Motor neuron (in vitro differentiated cells): ENCODE data around the gene RPUSD1. TPM values are rescaled to one million over a fixed set of nuclear protein-coding genes. Genes with fewer than 3 reads are reported as not detected.
"Not testable (repeated sequence)": the region's sequence is repeated elsewhere in the genome, so short reads cannot be mapped to it uniquely, and the experiment has no call there.

ENCODE experiments used
- ATAC-seq, 8 experiments: fragments of 200-7000 bp; cut with Tn5 transposase; replicated peaks in 6 of 8; 2 replicates each; pipeline ENCODE4 v1.8.0; 2021; ENCODE audit warnings: mild to moderate bottlenecking in 8 of 8, moderate library complexity in 8 of 8
- H3K27ac ChIP-seq, 2 donors: fragments of 250-450 bp; sonication (Bioruptor Pico); 2 replicates each; pipeline ENCODE4 v1.9.0; 2021; ENCODE audit warnings: antibody characterized with exemption in 2 of 2, mild to moderate bottlenecking in 2 of 2, moderate library complexity in 1 of 2
- H3K4me1 ChIP-seq, 2 donors: fragments of 250-450 bp; sonication (Bioruptor Pico); replicated peaks in 1 of 2; 2 replicates each; pipeline ENCODE4 v1.6.1; 2021; ENCODE audit warnings: antibody characterized with exemption in 2 of 2, mild to moderate bottlenecking in 2 of 2, moderate library complexity in 1 of 2
- H3K4me3 ChIP-seq, 5 donors: fragments of 250-450 bp; sonication (Bioruptor Pico); 2 replicates each; pipeline ENCODE4 v1.9.0; 2021; ENCODE audit warnings: antibody characterized with exemption in 5 of 5, mild to moderate bottlenecking in 5 of 5, moderate library complexity in 4 of 5
- WGBS, 10 experiments: fragments of 450-650 bp; shearing (Covaris generic); methylation state at CpG; one replicate each; pipeline ENCODE4 v1.0.0; 2022; 5-methylcytosine and 5-hydroxymethylcytosine counted together
- in situ Hi-C, 9 experiments: fragments of 400-800 bp; cut with MboI; loops; one replicate each; pipeline ENCODE4 v1.15.0; 2021; ENCODE audit warnings: low sequenced_read_pairs in 9 of 9, low pct_unique_long_range_greater_than_20kb in 2 of 9; ENCODE audit not compliant: unreplicated experiment in 9 of 9
- total RNA-seq, 8 experiments: library from RNA; unstranded; fragments of 300-600 nt; gene quantifications; 2 replicates each; pipeline versions ENCODE4 v1.2.3 to v1.2.4, GENCODE V29; 2022

Gene RPUSD1
- total RNA-seq, 8 experiments from 2014 or later = 8.7 to 32.7 (median 15.8) TPM

- H3K4me3 ChIP-seq, ATAC-seq, H3K27ac ChIP-seq, H3K4me1 ChIP-seq, in situ Hi-C loops: not testable (repeated sequence)
- WGBS, 10 experiments = 60 to 100% (median 100%) methylated on average over 1 to 6 of the region's 10 CpGs; no CpG with 5 or more reads in 5 of the 10 experiments
These were observed 11.9 kb downstream of the RPUSD1 start for GRCh38 chr16:776298-776697.

GRCh38 chr16:775236-775796 lies 12.9 kb downstream of the RPUSD1 start:
- in situ Hi-C loops = no loop called here
- WGBS, 10 experiments = no CpG with 5 or more reads among the region's 36 CpGs
- peak in 2 of 8 experiments; percentile 5 for ATAC-seq

GRCh38 chr16:774086-775001 lies 13.8 kb downstream of the RPUSD1 start:
- Histone ChIP-seq H3K27ac (no peak overlapping the region), H3K4me1 (peaks cover 0 to 5% of the 10 kb centered on the region in 2 donors), H3K4me3 (no peak overlapping the region)
- in situ Hi-C loops = no loop called here
- WGBS, 10 experiments = 90 to 94% (median 92%) methylated on average over 3 to 6 of the region's 46 CpGs; no CpG with 5 or more reads in 7 of the 10 experiments
- ATAC-seq = peak in 2 of 8 experiments; percentile 4 to 10

More at GRCh38 chr16:775236-775796, 12.9 kb downstream of the RPUSD1 start:
- H3K27ac ChIP-seq = no peak overlapping the region
- no peak overlapping the region for H3K4me3 ChIP-seq
- H3K4me1 ChIP-seq = no peaks in the 10 kb centered on the region

- H3K4me3 ChIP-seq = no peak overlapping the region
These were observed 15.2 kb downstream of the RPUSD1 start for GRCh38 chr16:772959-773358.

GRCh38 chr16:770411-770810 lies 17.8 kb downstream of the RPUSD1 start:
- Histone ChIP-seq H3K4me1 (peaks cover 6 to 16% of the 10 kb centered on the region in 2 donors), H3K4me3 (no peak overlapping the region), H3K27ac (no peak overlapping the region)
- WGBS, 10 experiments = no CpG with 5 or more reads among the region's 13 CpGs
- no peak for ATAC-seq
- in situ Hi-C loops = no loop called here

More at GRCh38 chr16:772959-773358, 15.2 kb downstream of the RPUSD1 start:
- WGBS, 10 experiments = no CpG with 5 or more reads among the region's 18 CpGs
- no peak for ATAC-seq
- Histone ChIP-seq H3K4me1 (peaks cover 6 to 16% of the 10 kb centered on the region in 2 donors), H3K27ac (no peak overlapping the region)
- in situ Hi-C loops = no loop called here

- no peak overlapping the region for H3K27ac ChIP-seq
- peaks cover 9 to 16% of the 10 kb centered on the region in 2 donors for H3K4me1 ChIP-seq
- H3K4me3 ChIP-seq = no peak overlapping the region
- no CpG with 5 or more reads among the region's 19 CpGs for WGBS, 10 experiments
- ATAC-seq = peak in 1 of 8 experiments; percentile 9
- in situ Hi-C loops = no loop called here
These were observed 18.2 kb downstream of the RPUSD1 start for GRCh38 chr16:769934-770333.

- peak in 5 of 8 experiments; percentile 41 to 80 (median 68) for ATAC-seq
- WGBS, 10 experiments = 40 to 80% methylated on average over 1 of the region's 20 CpGs; no CpG with 5 or more reads in 8 of the 10 experiments
- in situ Hi-C loops = no loop called here
- Histone ChIP-seq H3K27ac (peak overlapping the region in 1 of 2 donors; percentile 56), H3K4me1 (peaks cover 11 to 16% of the 10 kb centered on the region in 2 donors), H3K4me3 (no peak overlapping the region)
These were observed 18.9 kb downstream of the RPUSD1 start for GRCh38 chr16:769184-769784.

- in situ Hi-C loops = no loop called here
- ATAC-seq = peak in 5 of 8 experiments; percentile 22 to 59 (median 39)
These were observed 19.8 kb downstream of the RPUSD1 start for GRCh38 chr16:768428-768827.

GRCh38 chr16:767743-768235 lies 20.4 kb downstream of the RPUSD1 start:
- no CpG with 5 or more reads among the region's 38 CpGs for WGBS, 10 experiments
- Histone ChIP-seq H3K4me3 (no peak overlapping the region), H3K4me1 (peaks cover 11 to 16% of the 10 kb centered on the region in 2 donors), H3K27ac (no peak overlapping the region)
- in situ Hi-C loops = no loop called here
- no peak for ATAC-seq

More at GRCh38 chr16:768428-768827, 19.8 kb downstream of the RPUSD1 start:
- peaks cover 11 to 16% of the 10 kb centered on the region in 2 donors for H3K4me1 ChIP-seq
- WGBS, 10 experiments = 100% methylated on average over 1 of the region's 21 CpGs; no CpG with 5 or more reads in 9 of the 10 experiments
- no peak overlapping the region for H3K4me3 ChIP-seq
- H3K27ac ChIP-seq = no peak overlapping the region

- 95% methylated on average over 4 of the region's 48 CpGs; no CpG with 5 or more reads in 9 of the 10 experiments for WGBS, 10 experiments
- in situ Hi-C loops = no loop called here
- ATAC-seq = no peak
- Histone ChIP-seq H3K4me3 (no peak overlapping the region), H3K27ac (no peak overlapping the region), H3K4me1 (peaks cover 11 to 19% of the 10 kb centered on the region in 2 donors)
These were observed 21.2 kb downstream of the RPUSD1 start for GRCh38 chr16:766820-767640.

- no peak for ATAC-seq
- Histone ChIP-seq H3K4me3 (no peak overlapping the region), H3K27ac (no peak overlapping the region), H3K4me1 (peaks cover 11 to 23% of the 10 kb centered on the region in 2 donors)
- 95 to 100% (median 96%) methylated on average over 2 to 8 of the region's 29 CpGs; no CpG with 5 or more reads in 6 of the 10 experiments for WGBS, 10 experiments
- in situ Hi-C loops = no loop called here
These were observed 22.0 kb downstream of the RPUSD1 start for GRCh38 chr16:766008-766819.

- in situ Hi-C loops = no loop called here
- Histone ChIP-seq H3K27ac (no peak overlapping the region), H3K4me1 (peaks cover 11 to 23% of the 10 kb centered on the region in 2 donors), H3K4me3 (no peak overlapping the region)
- ATAC-seq = no peak
- WGBS, 10 experiments = no CpG with 5 or more reads among the region's 29 CpGs
These were observed 22.7 kb downstream of the RPUSD1 start for GRCh38 chr16:765488-765865.
